HepG2 (cell line): Measurements from ENCODE around the gene PBX4. TPM values are rescaled to one million over a fixed set of nuclear protein-coding genes. Genes with fewer than 3 reads are reported as not detected.

Experiments
- ATAC-seq: fragments of 200-7000 bp; cut with Tn5 transposase; 3 replicates; pipeline ENCODE4 v1.9.1; 2020; ENCODE audit warnings: mild to moderate bottlenecking, moderate library complexity
- BruUV-seq: library from RNA; stranded (reverse); fragments of 400-500 nt; replicated peaks from 2 replicates; lab custom pipeline; 2021; lab: Mats Ljungman, UMichigan
- CTCF ChIA-PET: fragments of 300-600 bp; formaldehyde crosslinking; extraction: SDS; loops from one replicate; lab custom pipeline; 2021; ENCODE audit warnings: low total read pairs, inconsistent platforms, low intra/inter-chr PET ratio; lab: Yijun Ruan, JAX
- POLR2A ChIA-PET: fragments of 350-600 bp; sonication (Branson Sonifier 250); formaldehyde crosslinking; loops from one replicate; lab custom pipeline; 2020; ENCODE audit warnings: antibody characterized with exemption, inconsistent platforms; lab: Yijun Ruan, JAX
- DNase-seq: peaks from one replicate; pipeline ENCODE4 v3.0.0-alpha.2; 2015; ENCODE audit warnings: low spot score
- FAIRE-seq: peaks from 3 replicates; lab custom pipeline; 2011; peaks lifted over from hg19 to GRCh38; lab: Jason Lieb, UNC
- H2AFZ ChIP-seq: one replicate; pipeline ENCODE4 v1.6.1; 2011; ENCODE audit warnings: low read length, inconsistent platforms
- H3K27ac ChIP-seq: fragments of 300-600 bp; 3 replicates; pipeline ENCODE4 v1.8.0; 2011; ENCODE audit warnings: mixed run types, mild to moderate bottlenecking, mixed read lengths, low read length, inconsistent platforms; ENCODE audit not compliant: insufficient read depth; ENCODE audit errors: extremely low read length
- H3K27me3 ChIP-seq, 2 experiments: fragments of 200-600 bp in 1 of 2; 2 replicates in 1 of 2; 3 replicates in 1 of 2; pipeline versions ENCODE4 v1.6.0 to v1.8.0; 2011; ENCODE audit warnings: low read length in 2 of 2, mild to moderate bottlenecking in 2 of 2, moderate library complexity in 2 of 2, inconsistent platforms in 1 of 2; ENCODE audit not compliant: insufficient read depth in 2 of 2, control insufficient read depth in 1 of 2
- H3K36me3 ChIP-seq, 2 experiments: fragments of 200-600 bp in 1 of 2; replicated peaks in 1 of 2; 2 replicates in 1 of 2; 3 replicates in 1 of 2; pipeline versions ENCODE4 v1.5.1 to v1.8.0; 2011; ENCODE audit warnings: low read length in 2 of 2, inconsistent platforms in 1 of 2; ENCODE audit not compliant: insufficient read depth in 2 of 2, control insufficient read depth in 1 of 2
- H3K4me1 ChIP-seq: 2 replicates; pipeline ENCODE4 v1.5.1; 2012; ENCODE audit warnings: low read length, inconsistent platforms; ENCODE audit not compliant: insufficient read depth
- H3K4me2 ChIP-seq: 2 replicates; pipeline ENCODE4 v1.6.0; 2011; ENCODE audit warnings: low read depth, low read length, inconsistent platforms
- H3K4me3 ChIP-seq, 3 experiments: fragments of 200-600 bp in 1 of 3; sonication (generic), shearing (Covaris generic) in 1 of 3; replicated peaks in 1 of 3; 2 replicates each; pipeline ENCODE4 v1.5.1; 2011 to 2016; ENCODE audit warnings: low read length in 3 of 3, inconsistent platforms in 2 of 3, low read depth in 2 of 3, mild to moderate bottlenecking in 2 of 3, control low read depth in 1 of 3, mixed read lengths in 1 of 3; ENCODE audit not compliant: insufficient read depth in 1 of 3
- H3K79me2 ChIP-seq: one replicate; pipeline ENCODE4 v1.6.1; 2011; ENCODE audit warnings: low read length, inconsistent platforms; ENCODE audit not compliant: insufficient read depth
- H3K9ac ChIP-seq: 2 replicates; pipeline ENCODE4 v1.6.0; 2011; ENCODE audit warnings: mild to moderate bottlenecking, low read depth, low read length, inconsistent platforms; ENCODE audit not compliant: insufficient read depth
- H3K9me3 ChIP-seq: 2 replicates; pipeline ENCODE4 v1.5.1; 2012; ENCODE audit warnings: mild to moderate bottlenecking, low read length
- H4K20me1 ChIP-seq: 2 replicates; pipeline ENCODE4 v1.6.0; 2011; ENCODE audit warnings: inconsistent platforms, mild to moderate bottlenecking, low read length, moderate library complexity; ENCODE audit not compliant: insufficient read depth
- JDP2 ChIP-seq: sonication (generic); formaldehyde crosslinking; IDR thresholded peaks from 2 replicates; pipeline ENCODE4 v1.8.1; 2022; ENCODE audit warnings: missing genetic modification reagents, borderline replicate concordance
- TBX3 ChIP-seq: fragments of 450-650 bp; IDR thresholded peaks from 2 replicates; pipeline ENCODE4 v1.6.1; 2017; ENCODE audit warnings: antibody characterized with exemption, mild to moderate bottlenecking, inconsistent platforms, borderline replicate concordance
- ZNF280B ChIP-seq: sonication (generic); formaldehyde crosslinking; IDR thresholded peaks from 2 replicates; pipeline ENCODE4 v1.5.0; 2020; ENCODE audit warnings: missing genetic modification reagents, mild to moderate bottlenecking, borderline replicate concordance
- ZNF354B ChIP-seq: sonication (generic); formaldehyde crosslinking; IDR thresholded peaks from 2 replicates; pipeline ENCODE4 v1.8.0; 2022; ENCODE audit warnings: mild to moderate bottlenecking, missing genetic modification reagents
- ZNF816 ChIP-seq: sonication (generic); formaldehyde crosslinking; IDR thresholded peaks from 2 replicates; pipeline ENCODE4 v1.8.0; 2022; ENCODE audit warnings: missing genetic modification reagents, mild to moderate bottlenecking, borderline replicate concordance
- WGBS: methylation state at CpG from one replicate; pipeline ENCODE4 v1.1.6; 2017; ENCODE audit warnings: low lambda C conversion rate; 5-methylcytosine and 5-hydroxymethylcytosine counted together
- in situ Hi-C: cut with HindIII; loops from 2 replicates; pipeline ENCODE4 v1.10.0; 2017; ENCODE audit warnings: low pct_unique_long_range_greater_than_20kb; ENCODE audit not compliant: extremely low pct_ligation_motif_present
- intact Hi-C: fragments of 100-400 bp; cut with micrococcal nuclease; formaldehyde crosslinking; loops from one replicate; pipeline ENCODE4 v1.10.0; 2022; ENCODE audit not compliant: unreplicated experiment
- polyA plus RNA-seq, 8 experiments: library from polyadenylated mRNA; depleted of rRNA in 3 of 8; stranded (reverse) in 7 of 8; unstranded in 1 of 8; fragments of >200 nt; fragmentation: Illumina TruSeq in 4 of 8; extraction: Trizol in 4 of 8; gene quantifications; 2 replicates each; pipeline versions ENCODE4 v1.2.1 to v1.2.3, GENCODE V29; 2011 to 2016; ENCODE audit warnings: low read depth in 4 of 8, missing spikeins in 1 of 8, mixed read lengths in 1 of 8; ENCODE audit not compliant: insufficient read depth in 1 of 8
- total RNA-seq, 5 experiments: library from RNA; depleted of rRNA; stranded (reverse); fragments of >200 nt; fragmentation: Illumina TruSeq; extraction: Trizol; gene quantifications; 2 replicates each; pipeline ENCODE4 v1.2.3, GENCODE V29; 2016; ENCODE audit warnings: low read depth in 1 of 5
- TF ChIP-seq, protein P1 (sequence below): sonication (generic); formaldehyde crosslinking; IDR thresholded peaks from 2 replicates; pipeline ENCODE4 v1.4.0; 2020; ENCODE audit warnings: missing genetic modification reagents
- TF ChIP-seq, protein P2 (sequence below): sonication (generic); formaldehyde crosslinking; conservative IDR thresholded peaks from 2 replicates; pipeline ENCODE4 v1.8.0; 2022; ENCODE audit warnings: mild to moderate bottlenecking, moderate library complexity, missing genetic modification reagents

The PBX4 gene
- total and polyA plus RNA-seq, 2 of the 13 experiments (the other 11 are each of a cell fraction or from before 2014, with no cell fraction given): not detected

GRCh38 chr19:19530889-19531288 lies 87.6 kb downstream of the PBX4 start:
- CTCF ChIA-PET: no interaction called here
- no TSS peak for BruUV-seq
- in situ Hi-C loops (loop anchor here (25.0 kb wide), 1 partner anchor 431 kb away; no protein-coding TSS in a partner anchor), intact Hi-C loops (loop anchor here (5.0 kb wide), 2 partner anchors 111 to 426 kb away; partner anchors contain the start of gene GMIP)
- DNase-seq (no peak), ATAC-seq (no peak), FAIRE-seq (no peak)
- peaks cover 4% of the 10 kb centered on the region; the same call in 1 of the 2 replicates for H3K4me1 ChIP-seq
- no peak overlapping the region for H3K9ac ChIP-seq
- H3K27me3 ChIP-seq: no peaks in the 10 kb centered on the region
- no peaks in the 10 kb centered on the region for H3K79me2 ChIP-seq
- H3K4me2 ChIP-seq: no peak overlapping the region
- H4K20me1 ChIP-seq: no peaks in the 10 kb centered on the region
- H3K4me3 ChIP-seq: no peak overlapping the region
- POLR2A ChIA-PET: no interaction called here
- no peaks in the 10 kb centered on the region for H3K9me3 ChIP-seq
- H3K36me3 ChIP-seq: peaks cover 4 to 19% of the 10 kb centered on the region in 2 experiments; a peak in 3 of 5 replicates
- no peak for TF ChIP-seq JDP2 (CRISPR knock-in tag)
- TF ChIP-seq ZNF280B (CRISPR knock-in tag): no peak
- no peak for TF ChIP-seq TBX3
- TF ChIP-seq, protein P1, sequence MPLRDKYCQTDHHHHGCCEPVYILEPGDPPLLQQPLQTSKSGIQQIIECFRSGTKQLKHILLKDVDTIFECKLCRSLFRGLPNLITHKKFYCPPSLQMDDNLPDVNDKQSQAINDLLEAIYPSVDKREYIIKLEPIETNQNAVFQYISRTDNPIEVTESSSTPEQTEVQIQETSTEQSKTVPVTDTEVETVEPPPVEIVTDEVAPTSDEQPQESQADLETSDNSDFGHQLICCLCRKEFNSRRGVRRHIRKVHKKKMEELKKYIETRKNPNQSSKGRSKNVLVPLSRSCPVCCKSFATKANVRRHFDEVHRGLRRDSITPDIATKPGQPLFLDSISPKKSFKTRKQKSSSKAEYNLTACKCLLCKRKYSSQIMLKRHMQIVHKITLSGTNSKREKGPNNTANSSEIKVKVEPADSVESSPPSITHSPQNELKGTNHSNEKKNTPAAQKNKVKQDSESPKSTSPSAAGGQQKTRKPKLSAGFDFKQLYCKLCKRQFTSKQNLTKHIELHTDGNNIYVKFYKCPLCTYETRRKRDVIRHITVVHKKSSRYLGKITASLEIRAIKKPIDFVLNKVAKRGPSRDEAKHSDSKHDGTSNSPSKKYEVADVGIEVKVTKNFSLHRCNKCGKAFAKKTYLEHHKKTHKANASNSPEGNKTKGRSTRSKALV (CRISPR knock-in tag): no peak
- TF ChIP-seq ZNF816: no peak
- TF ChIP-seq, protein P2, sequence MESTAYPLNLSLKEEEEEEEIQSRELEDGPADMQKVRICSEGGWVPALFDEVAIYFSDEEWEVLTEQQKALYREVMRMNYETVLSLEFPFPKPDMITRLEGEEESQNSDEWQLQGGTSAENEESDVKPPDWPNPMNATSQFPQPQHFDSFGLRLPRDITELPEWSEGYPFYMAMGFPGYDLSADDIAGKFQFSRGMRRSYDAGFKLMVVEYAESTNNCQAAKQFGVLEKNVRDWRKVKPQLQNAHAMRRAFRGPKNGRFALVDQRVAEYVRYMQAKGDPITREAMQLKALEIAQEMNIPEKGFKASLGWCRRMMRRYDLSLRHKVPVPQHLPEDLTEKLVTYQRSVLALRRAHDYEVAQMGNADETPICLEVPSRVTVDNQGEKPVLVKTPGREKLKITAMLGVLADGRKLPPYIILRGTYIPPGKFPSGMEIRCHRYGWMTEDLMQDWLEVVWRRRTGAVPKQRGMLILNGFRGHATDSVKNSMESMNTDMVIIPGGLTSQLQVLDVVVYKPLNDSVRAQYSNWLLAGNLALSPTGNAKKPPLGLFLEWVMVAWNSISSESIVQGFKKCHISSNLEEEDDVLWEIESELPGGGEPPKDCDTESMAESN (CRISPR knock-in tag): no peak
- no peak for TF ChIP-seq ZNF354B (CRISPR knock-in tag)
- no peak overlapping the region for H2AFZ ChIP-seq
- H3K27ac ChIP-seq: no peak overlapping the region
- WGBS: 93% methylated on average over 4 of the region's 4 CpGs
